Gastrocnemius medialis (tissue), 4 donors: ENCODE results near the gene ADIPOR2.

Experiments used
- CTCF ChIP-seq, 5 experiments: fragments of 450-650 bp in 3 of 5; fragments of 200-600 bp in 2 of 5; sonication (generic) in 2 of 5; IDR thresholded peaks in 4 of 5; conservative IDR thresholded peaks in 1 of 5; 1 replicate in 4 of 5; 2 replicates in 1 of 5; pipeline ENCODE4 v1.5.1; 2016 to 2019; ENCODE audit warnings: antibody characterized with exemption in 5 of 5, mild to moderate bottlenecking in 3 of 5, moderate library complexity in 3 of 5
- POLR2A ChIP-seq, 2 donors: fragments of 450-650 bp; IDR thresholded peaks; one replicate each; pipeline ENCODE4 v1.6.1; 2017; ENCODE audit warnings: antibody characterized with exemption in 2 of 2, mild to moderate bottlenecking in 2 of 2, moderate library complexity in 2 of 2

- TF ChIP-seq CTCF (IDR thresholded peaks at IDR 0.05 in 4 of 5, conservative IDR thresholded peaks at IDR 0.05 in 1 of 5) (peak; percentile 88 to 100 (median 99)), POLR2A (IDR thresholded peaks at IDR 0.05) (peak; percentile 36 to 56)
These were observed 105.1 kb downstream of the ADIPOR2 start for GRCh38 chr12:1795785-1796514.
